Measurements from ENCODE around the gene FGD5. TPM values are rescaled to one million over a fixed set of nuclear protein-coding genes. Genes with fewer than 3 reads are reported as not detected.

The FGD5 gene
- total and polyA plus RNA-seq, 12 donors = 8.9 to 23.4 (median 15.9) TPM

DNA sequence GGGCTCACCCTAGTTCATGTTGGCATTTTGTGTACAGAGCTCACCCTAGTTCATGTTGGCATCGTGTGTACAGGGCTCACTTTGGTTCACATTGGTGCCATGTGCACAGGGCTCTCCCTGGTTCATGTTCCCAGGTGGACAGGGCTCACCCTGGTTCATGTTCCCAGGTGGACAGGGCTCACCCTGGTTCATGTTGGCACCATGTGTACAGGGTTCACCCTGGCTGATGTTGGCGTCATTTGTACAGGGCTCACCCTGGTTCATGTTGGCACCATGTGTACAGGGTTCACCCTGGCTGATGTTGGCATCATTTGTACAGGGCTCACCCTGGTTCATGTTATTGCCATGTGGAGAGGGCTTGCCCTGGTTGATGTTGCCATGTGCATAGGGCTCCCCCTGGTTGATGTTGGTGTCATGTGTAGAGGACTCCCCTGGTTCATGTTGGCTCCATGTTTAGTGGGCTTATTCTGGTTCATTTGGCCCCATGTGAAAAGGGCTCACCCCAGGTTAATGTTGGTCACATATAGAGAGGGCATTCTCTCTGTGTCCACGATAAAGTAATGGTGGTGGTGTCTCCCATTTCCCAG is 97.0 kb downstream of the FGD5 start:
- intact Hi-C loops (cut with DNase I) = loop anchor here in 2 of 10 donors (5.0 kb wide), 2 partner anchors 123 to 238 kb away; partner anchors contain the start of gene C3orf20 (in 1 of the 2)
- TF ChIP-seq, protein P1, sequence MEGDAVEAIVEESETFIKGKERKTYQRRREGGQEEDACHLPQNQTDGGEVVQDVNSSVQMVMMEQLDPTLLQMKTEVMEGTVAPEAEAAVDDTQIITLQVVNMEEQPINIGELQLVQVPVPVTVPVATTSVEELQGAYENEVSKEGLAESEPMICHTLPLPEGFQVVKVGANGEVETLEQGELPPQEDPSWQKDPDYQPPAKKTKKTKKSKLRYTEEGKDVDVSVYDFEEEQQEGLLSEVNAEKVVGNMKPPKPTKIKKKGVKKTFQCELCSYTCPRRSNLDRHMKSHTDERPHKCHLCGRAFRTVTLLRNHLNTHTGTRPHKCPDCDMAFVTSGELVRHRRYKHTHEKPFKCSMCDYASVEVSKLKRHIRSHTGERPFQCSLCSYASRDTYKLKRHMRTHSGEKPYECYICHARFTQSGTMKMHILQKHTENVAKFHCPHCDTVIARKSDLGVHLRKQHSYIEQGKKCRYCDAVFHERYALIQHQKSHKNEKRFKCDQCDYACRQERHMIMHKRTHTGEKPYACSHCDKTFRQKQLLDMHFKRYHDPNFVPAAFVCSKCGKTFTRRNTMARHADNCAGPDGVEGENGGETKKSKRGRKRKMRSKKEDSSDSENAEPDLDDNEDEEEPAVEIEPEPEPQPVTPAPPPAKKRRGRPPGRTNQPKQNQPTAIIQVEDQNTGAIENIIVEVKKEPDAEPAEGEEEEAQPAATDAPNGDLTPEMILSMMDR (IDR thresholded peaks at IDR 0.05) = peak in 5 of 9 donors; percentile 20 to 34 (median 25)
- DNase-seq = no peak
- peak in 3 of 8 donors; percentile 10 to 34 (median 17) for ATAC-seq
- WGBS, 2 donors = 87 to 91% methylated on average over 3 of the region's 3 CpGs
- no peak overlapping the region for H3K4me3 ChIP-seq
- peaks cover 0 to 10% (median 2%) of the 10 kb centered on the region in 9 donors for H3K4me1 ChIP-seq
- peaks cover 0 to 4% (median 0%) of the 10 kb centered on the region in 7 donors for H3K27me3 ChIP-seq
- H3K36me3 ChIP-seq = peaks cover 0 to 91% (median 0%) of the 10 kb centered on the region in 9 donors
- H3K9me3 ChIP-seq = no peaks in the 10 kb centered on the region
- no peak overlapping the region for H3K27ac ChIP-seq

DNA sequence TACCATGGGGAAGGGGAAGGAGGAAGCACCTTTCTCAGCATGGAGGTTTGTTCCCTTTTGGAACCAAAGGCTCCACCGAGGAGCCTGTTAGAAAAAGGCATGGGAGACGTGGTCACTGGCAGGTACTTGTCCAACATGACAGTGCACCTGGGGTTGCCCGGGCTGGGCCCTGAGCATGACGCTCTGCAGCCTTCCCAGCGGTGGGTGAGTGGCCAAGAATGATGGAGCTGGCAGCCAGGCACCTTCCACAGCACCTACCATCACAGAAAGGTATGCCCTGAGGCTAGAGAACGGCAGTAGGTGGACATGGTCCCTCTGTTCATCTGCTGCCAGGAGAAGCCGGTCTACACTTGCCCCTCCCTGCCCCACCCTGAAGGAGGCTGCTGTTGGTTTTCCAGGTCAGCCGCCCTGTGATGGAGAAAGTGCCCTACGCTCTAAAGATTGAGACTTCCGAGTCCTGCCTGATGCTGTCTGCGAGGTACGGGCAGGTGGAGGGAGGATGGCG is 99.6 kb downstream of the FGD5 start:
- no peak overlapping the region for H3K27ac ChIP-seq
- H3K4me1 ChIP-seq = peaks cover 3 to 19% (median 12%) of the 10 kb centered on the region in 9 donors
- WGBS, 2 donors = 85 to 88% methylated on average over 13 of the region's 13 CpGs
- peaks cover 0 to 84% (median 0%) of the 10 kb centered on the region in 9 donors for H3K36me3 ChIP-seq
- peaks cover 0 to 4% (median 0%) of the 10 kb centered on the region in 7 donors for H3K27me3 ChIP-seq
- H3K4me3 ChIP-seq = no peak overlapping the region
- H3K9me3 ChIP-seq = no peaks in the 10 kb centered on the region
- no peak for DNase-seq
- TF ChIP-seq, protein P1 (IDR thresholded peaks at IDR 0.05) = no peak
- no peak for ATAC-seq
- intact Hi-C loops (cut with DNase I) = loop anchor here in 4 of 10 donors (2.0 to 5.0 kb wide), 4 partner anchors 126 to 241 kb away; partner anchors contain the start of gene C3orf20 (in 1 of the 4)

DNA sequence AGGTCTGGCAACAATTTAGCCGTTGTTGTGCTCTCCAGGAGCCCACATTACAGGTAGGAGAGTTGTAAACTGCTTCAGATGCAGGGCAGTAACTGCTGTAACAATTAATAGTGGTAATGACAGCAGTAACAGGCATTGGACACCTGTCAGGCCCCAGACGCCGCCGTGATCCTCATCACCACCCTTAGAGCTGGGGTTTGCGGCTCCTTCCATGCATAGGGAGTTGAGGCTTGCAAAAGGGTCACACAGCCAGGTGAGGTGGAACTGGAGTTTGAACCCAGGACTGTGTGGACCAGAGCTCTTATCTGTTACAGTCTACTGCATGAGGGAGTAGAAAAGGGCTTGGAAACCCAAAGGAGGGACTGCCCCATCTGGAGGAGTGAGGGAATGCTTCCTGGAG is 101.8 kb downstream of the FGD5 start:
- DNase-seq (no peak), ATAC-seq (peak in 1 of 8 donors; percentile 5)
- Histone ChIP-seq H3K36me3 (peaks cover 0 to 83% (median 0%) of the 10 kb centered on the region in 9 donors), H3K9me3 (no peaks in the 10 kb centered on the region), H3K4me1 (peaks cover 0 to 14% (median 10%) of the 10 kb centered on the region in 9 donors), H3K4me3 (no peak overlapping the region), H3K27me3 (peaks cover 0 to 4% (median 0%) of the 10 kb centered on the region in 7 donors), H3K27ac (peak overlapping the region in 1 of 10 donors; percentile 15)
- WGBS, 2 donors = 90% methylated on average over 5 of the region's 5 CpGs
- TF ChIP-seq, protein P1 (IDR thresholded peaks at IDR 0.05) = no peak
- intact Hi-C loops (cut with DNase I) = loop anchor here in 9 of 10 donors (2.0 to 5.0 kb wide), 6 partner anchors 128 to 253 kb away; partner anchors contain the start of gene C3orf20 (in 1 of the 9)

DNA sequence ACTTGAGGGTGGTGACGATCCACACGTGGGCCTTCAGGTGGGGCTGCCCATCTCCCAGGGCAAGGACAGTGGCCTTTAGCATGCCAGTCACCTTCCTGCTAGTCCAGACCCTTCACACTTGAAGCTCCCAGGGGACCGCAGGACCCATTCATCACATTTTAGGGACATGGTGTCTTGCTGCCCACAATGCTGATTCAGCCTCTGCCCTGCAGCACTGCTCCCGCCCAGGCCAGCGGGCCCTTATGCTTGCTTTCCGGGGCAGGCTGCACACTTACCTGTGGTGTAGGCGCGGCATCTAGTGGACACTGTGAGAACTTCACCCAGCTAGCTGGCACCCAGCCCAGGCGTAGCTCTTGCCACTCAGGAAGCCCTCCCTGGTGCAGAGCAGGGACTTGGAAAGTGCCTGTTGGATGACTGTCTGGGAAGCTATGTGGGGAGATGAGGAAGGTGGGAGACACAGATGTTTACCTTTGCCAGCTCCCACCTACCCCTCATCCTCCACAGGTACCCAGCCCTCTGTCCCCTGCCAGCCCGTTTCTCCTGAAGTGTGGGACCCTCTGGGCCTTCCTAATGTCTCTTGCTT is 102.4 kb downstream of the FGD5 start:
- no peaks in the 10 kb centered on the region for H3K9me3 ChIP-seq
- H3K4me3 ChIP-seq = no peak overlapping the region
- TF ChIP-seq, protein P1 (IDR thresholded peaks at IDR 0.05) = peak; percentile 94 to 99 (median 98)
- DNase-seq (peak; percentile 89 to 90), ATAC-seq (peak; percentile 88 to 95 (median 92))
- peaks cover 0 to 14% (median 10%) of the 10 kb centered on the region in 9 donors for H3K4me1 ChIP-seq
- 17% methylated on average over 10 of the region's 10 CpGs for WGBS, 2 donors
- peaks cover 0 to 83% (median 0%) of the 10 kb centered on the region in 9 donors for H3K36me3 ChIP-seq
- H3K27ac ChIP-seq = peak overlapping the region in 1 of 10 donors; percentile 15
- intact Hi-C loops (cut with DNase I) = loop anchor here (1.0 to 5.0 kb wide), 8 partner anchors 129 to 254 kb away; partner anchors contain the start of gene C3orf20 (in 1 of the 10)
- peaks cover 0 to 4% (median 0%) of the 10 kb centered on the region in 7 donors for H3K27me3 ChIP-seq
